ENCODE results near the gene TROAP.

The TROAP gene

GRCh38 chr12:49288412-49288853 is 34.6 kb upstream of the TROAP start:
- DNase-seq (ENCODE audit: low read depth): peak; percentile 54
- no peak overlapping the region for H3K4me3 ChIP-seq (ENCODE audit: control insufficient read depth, low read depth, low read length)
- peak; percentile 84 for TF ChIP-seq CTCF (conservative IDR thresholded peaks at IDR 0.05; ENCODE audit: control insufficient read depth, insufficient read depth, low read depth, low read length)

DNA sequence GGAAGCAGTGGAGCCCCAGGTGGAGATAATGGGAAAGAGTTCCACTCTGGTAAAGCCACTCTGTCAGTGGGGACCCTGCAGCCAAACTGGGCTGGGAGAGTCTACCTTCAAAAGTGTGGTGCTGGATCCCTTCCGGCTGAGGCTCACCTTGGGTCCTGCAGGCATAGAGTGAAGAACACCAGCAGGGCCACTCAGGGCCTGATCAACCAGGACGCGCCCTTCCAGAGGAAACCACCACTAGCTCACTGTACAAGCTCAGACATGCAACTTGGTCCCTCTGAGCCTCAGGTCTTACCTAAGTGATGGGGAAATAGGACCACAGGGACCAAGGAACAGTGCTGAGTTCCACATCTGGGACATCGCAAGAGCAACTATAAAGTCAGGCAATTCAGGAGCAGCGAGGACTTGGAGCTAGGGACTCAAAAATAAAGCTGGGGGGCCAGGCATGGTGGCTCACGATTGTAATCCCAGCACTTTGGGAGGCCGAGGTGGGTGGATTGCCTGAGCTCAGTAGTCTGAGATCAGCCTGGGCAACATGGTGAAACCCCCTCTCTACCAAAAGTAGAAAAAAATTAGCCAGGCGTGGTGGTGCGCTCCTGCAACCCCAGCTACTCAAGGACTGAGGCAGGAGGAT is 34.0 kb upstream of the TROAP start:
- no peak for TF ChIP-seq CTCF (conservative IDR thresholded peaks at IDR 0.05; ENCODE audit: control insufficient read depth, insufficient read depth, low read depth, low read length)
- no peak overlapping the region for H3K4me3 ChIP-seq (ENCODE audit: control insufficient read depth, low read depth, low read length)
- DNase-seq (ENCODE audit: low read depth): no peak

- TF ChIP-seq CTCF (conservative IDR thresholded peaks at IDR 0.05; ENCODE audit: control insufficient read depth, insufficient read depth, low read depth, low read length): no peak
- no peak overlapping the region for H3K4me3 ChIP-seq (ENCODE audit: control insufficient read depth, low read depth, low read length)
Measured at GRCh38 chr12:49292729-49293055, 30.4 kb upstream of the TROAP start.

GRCh38 chr12:49293056-49293956 is 29.7 kb upstream of the TROAP start:
- no peak for TF ChIP-seq CTCF (conservative IDR thresholded peaks at IDR 0.05; ENCODE audit: control insufficient read depth, insufficient read depth, low read depth, low read length)
- no peak for DNase-seq (ENCODE audit: low read depth)
- H3K4me3 ChIP-seq (ENCODE audit: control insufficient read depth, low read depth, low read length): no peak overlapping the region

More at GRCh38 chr12:49292729-49293055, 30.4 kb upstream of the TROAP start:
- DNase-seq (ENCODE audit: low read depth): no peak

GRCh38 chr12:49294086-49294803 is 28.8 kb upstream of the TROAP start:
- no peak for TF ChIP-seq CTCF (conservative IDR thresholded peaks at IDR 0.05; ENCODE audit: control insufficient read depth, insufficient read depth, low read depth, low read length)
- H3K4me3 ChIP-seq (ENCODE audit: control insufficient read depth, low read depth, low read length): no peak overlapping the region
- no peak for DNase-seq (ENCODE audit: low read depth)

DNA sequence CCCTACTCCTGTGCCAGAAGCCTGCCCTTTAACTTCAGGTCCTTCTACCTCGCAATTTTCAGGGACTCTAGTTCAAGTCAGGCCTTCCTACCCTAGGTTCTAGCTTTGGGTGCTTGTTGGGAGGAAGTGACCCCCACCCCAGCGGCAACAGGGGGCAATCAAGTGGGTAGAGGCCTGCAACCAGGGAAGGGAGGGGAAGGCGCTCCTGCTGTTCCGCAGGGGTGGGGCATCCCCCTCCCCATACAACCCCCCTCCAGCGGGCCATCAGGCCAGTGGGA is 28.3 kb upstream of the TROAP start:
- DNase-seq (ENCODE audit: low read depth): no peak
- H3K4me3 ChIP-seq (ENCODE audit: control insufficient read depth, low read depth, low read length): no peak overlapping the region

More for the DNA sequence above, 28.3 kb upstream of the TROAP start:
- no peak for TF ChIP-seq CTCF (conservative IDR thresholded peaks at IDR 0.05; ENCODE audit: control insufficient read depth, insufficient read depth, low read depth, low read length)

Data from fibroblast of mammary gland (primary cell).